Mesendoderm (in vitro differentiated cells): ENCODE results near the gene CDADC1.

ENCODE experiments used
- DNase-seq: peaks from one replicate; pipeline ENCODE4 v3.0.0; 2013
- H2AK5ac ChIP-seq: 2 replicates; pipeline ENCODE4 v1.6.1; 2013; ENCODE audit warnings: low read length, inconsistent platforms
- H2BK120ac ChIP-seq: 2 replicates; pipeline ENCODE4 v1.6.1; 2013; ENCODE audit warnings: low read depth, mild to moderate bottlenecking, low read length, moderate library complexity, mixed read lengths
- H2BK15ac ChIP-seq: replicated peaks from 2 replicates; pipeline ENCODE4 v1.6.1; 2013; ENCODE audit warnings: low read depth, mild to moderate bottlenecking, moderate library complexity
- H2BK5ac ChIP-seq: 2 replicates; pipeline ENCODE4 v1.6.1; 2013; ENCODE audit warnings: low read length, inconsistent platforms
- H3K18ac ChIP-seq: 2 replicates; pipeline ENCODE4 v1.6.1; 2013; ENCODE audit warnings: mild to moderate bottlenecking, low read length, mixed read lengths
- H3K23ac ChIP-seq: one replicate; pipeline ENCODE4 v1.6.1; 2013; ENCODE audit warnings: low read length
- H3K27ac ChIP-seq: 2 replicates; pipeline ENCODE4 v1.5.1; 2013; ENCODE audit warnings: low read depth, mild to moderate bottlenecking, inconsistent platforms, low read length, moderate library complexity
- H3K27me3 ChIP-seq: 2 replicates; pipeline ENCODE4 v1.6.1; 2013; ENCODE audit warnings: low read length, control low read depth, mild to moderate bottlenecking, inconsistent platforms; ENCODE audit not compliant: insufficient read depth, poor library complexity
- H3K36me3 ChIP-seq: 2 replicates; pipeline ENCODE4 v1.6.1; 2013; ENCODE audit warnings: low read length, inconsistent platforms; ENCODE audit not compliant: control insufficient read depth, insufficient read depth
- H3K4ac ChIP-seq: one replicate; pipeline ENCODE4 v1.6.1; 2013; ENCODE audit warnings: low read depth, mild to moderate bottlenecking, low read length, moderate library complexity
- H3K4me1 ChIP-seq: 2 replicates; pipeline ENCODE4 v1.6.1; 2013; ENCODE audit warnings: low read depth, low read length, inconsistent platforms; ENCODE audit not compliant: control insufficient read depth
- H3K4me2 ChIP-seq: 2 replicates; pipeline ENCODE4 v1.6.1; 2013; ENCODE audit warnings: low read length
- H3K4me3 ChIP-seq: 2 replicates; pipeline ENCODE4 v1.5.1; 2013; ENCODE audit warnings: mild to moderate bottlenecking, low read length
- H3K56ac ChIP-seq: one replicate; pipeline ENCODE4 v1.6.1; 2013; ENCODE audit warnings: low read length
- H3K79me1 ChIP-seq: 2 replicates; pipeline ENCODE4 v1.6.1; 2013; ENCODE audit warnings: low read length, inconsistent platforms
- H3K79me2 ChIP-seq: 2 replicates; pipeline ENCODE4 v1.6.1; 2013; ENCODE audit warnings: mild to moderate bottlenecking, low read length; ENCODE audit not compliant: control insufficient read depth, insufficient read depth
- H3K9ac ChIP-seq: 2 replicates; pipeline ENCODE4 v1.6.1; 2013; ENCODE audit warnings: low read length, inconsistent platforms
- H4K5ac ChIP-seq: one replicate; pipeline ENCODE4 v1.6.1; 2013; ENCODE audit warnings: low read length
- H4K8ac ChIP-seq: one replicate; pipeline ENCODE4 v1.6.1; 2013; ENCODE audit warnings: low read depth, mild to moderate bottlenecking, control low read depth, low read length, moderate library complexity
- WGBS: extraction: QIAGEN DNeasy Blood & Tissue Kit; methylation state at CpG from one replicate; pipeline ENCODE4 v1.1.7; 2013; ENCODE audit warnings: low lambda C conversion rate, missing lambda C conversion rate; ENCODE audit not compliant: insufficient coverage; ENCODE audit errors: extremely low coverage; 5-methylcytosine and 5-hydroxymethylcytosine counted together

CDADC1 gene

GRCh38 chr13:49225223-49226042, 22.3 kb upstream of the CDADC1 start:
- WGBS, result no CpG with 5 or more reads among the region's 5 CpGs
- peaks cover 30% of the 10 kb centered on the region for H3K27me3 ChIP-seq
- no peak overlapping the region for H3K18ac ChIP-seq
- H4K5ac ChIP-seq, result no peak overlapping the region
- no peaks in the 10 kb centered on the region for H3K79me2 ChIP-seq
- DNase-seq, result no peak
- H2BK120ac ChIP-seq, result no peak overlapping the region
- no peaks in the 10 kb centered on the region for H3K36me3 ChIP-seq
- H2BK5ac ChIP-seq, result no peak overlapping the region
- H3K9ac ChIP-seq, result no peak overlapping the region
- no peak overlapping the region for H3K4me2 ChIP-seq
- H3K27ac ChIP-seq, result no peak overlapping the region
- no peak overlapping the region for H2AK5ac ChIP-seq
- no peak overlapping the region for H3K23ac ChIP-seq
- no peak overlapping the region for H3K4me3 ChIP-seq
- no peak overlapping the region for H3K56ac ChIP-seq
- H3K4me1 ChIP-seq, result no peaks in the 10 kb centered on the region
- no peak overlapping the region for H4K8ac ChIP-seq
- no peaks in the 10 kb centered on the region for H3K79me1 ChIP-seq
- no peak overlapping the region for H2BK15ac ChIP-seq
- no peak overlapping the region for H3K4ac ChIP-seq

- Histone ChIP-seq H3K27me3 (peaks cover 18% of the 10 kb centered on the region), H3K79me1 (no peaks in the 10 kb centered on the region), H3K27ac (no peak overlapping the region), H3K79me2 (no peaks in the 10 kb centered on the region), H3K36me3 (no peaks in the 10 kb centered on the region), H2AK5ac (no peak overlapping the region), H3K18ac (no peak overlapping the region), H3K23ac (no peak overlapping the region), H4K5ac (no peak overlapping the region), H3K4me2 (no peak overlapping the region), H3K4me3 (no peak overlapping the region), H3K56ac (no peak overlapping the region), H2BK15ac (no peak overlapping the region), H3K4me1 (no peaks in the 10 kb centered on the region), H3K4ac (no peak overlapping the region), H3K9ac (no peak overlapping the region), H2BK5ac (no peak overlapping the region), H4K8ac (no peak overlapping the region), H2BK120ac (no peak overlapping the region)
- DNase-seq, result no peak
- WGBS, result no CpG with 5 or more reads among the region's 5 CpGs
These were observed 21.1 kb upstream of the CDADC1 start for GRCh38 chr13:49226613-49227012.

GRCh38 chr13:49234741-49235140, 13.0 kb upstream of the CDADC1 start:
- Histone ChIP-seq H2BK120ac (no peak overlapping the region), H4K8ac (no peak overlapping the region)

GRCh38 chr13:49235856-49236431, 11.8 kb upstream of the CDADC1 start:
- Histone ChIP-seq H3K79me2 (no peaks in the 10 kb centered on the region), H3K56ac (no peak overlapping the region), H4K5ac (no peak overlapping the region), H3K4me1 (no peaks in the 10 kb centered on the region), H3K79me1 (no peaks in the 10 kb centered on the region), H2AK5ac (no peak overlapping the region), H3K18ac (no peak overlapping the region), H2BK15ac (no peak overlapping the region), H2BK5ac (no peak overlapping the region), H3K4me2 (no peak overlapping the region), H3K27ac (no peak overlapping the region), H3K27me3 (no peaks in the 10 kb centered on the region), H3K23ac (no peak overlapping the region), H3K36me3 (no peaks in the 10 kb centered on the region), H2BK120ac (no peak overlapping the region), H4K8ac (no peak overlapping the region), H3K4me3 (no peak overlapping the region), H3K9ac (no peak overlapping the region), H3K4ac (no peak overlapping the region)
- WGBS, result no CpG with 5 or more reads among the region's 6 CpGs
- no peak for DNase-seq

More at GRCh38 chr13:49234741-49235140, 13.0 kb upstream of the CDADC1 start:
- no peak overlapping the region for H3K23ac ChIP-seq
- H4K5ac ChIP-seq, result no peak overlapping the region
- H2BK15ac ChIP-seq, result no peak overlapping the region
- H2AK5ac ChIP-seq, result no peak overlapping the region
- no peaks in the 10 kb centered on the region for H3K36me3 ChIP-seq
- H3K4me3 ChIP-seq, result no peak overlapping the region
- no peaks in the 10 kb centered on the region for H3K79me1 ChIP-seq
- H3K4me2 ChIP-seq, result no peak overlapping the region
- H3K4me1 ChIP-seq, result no peaks in the 10 kb centered on the region
- H2BK5ac ChIP-seq, result no peak overlapping the region
- no peak overlapping the region for H3K56ac ChIP-seq
- H3K27ac ChIP-seq, result no peak overlapping the region
- 100% methylated on average over 1 of the region's 3 CpGs for WGBS
- no peaks in the 10 kb centered on the region for H3K27me3 ChIP-seq
- no peak overlapping the region for H3K4ac ChIP-seq
- no peak overlapping the region for H3K18ac ChIP-seq
- no peak for DNase-seq
- H3K79me2 ChIP-seq, result no peaks in the 10 kb centered on the region
- H3K9ac ChIP-seq, result no peak overlapping the region

- no peak overlapping the region for H2BK15ac ChIP-seq
These were observed 9.1 kb upstream of the CDADC1 start for GRCh38 chr13:49238621-49239020.

More at GRCh38 chr13:49238621-49239020, 9.1 kb upstream of the CDADC1 start:
- Histone ChIP-seq H3K4me1 (no peaks in the 10 kb centered on the region), H2BK120ac (no peak overlapping the region), H3K4me2 (no peak overlapping the region), H3K9ac (no peak overlapping the region), H4K5ac (no peak overlapping the region), H3K27me3 (no peaks in the 10 kb centered on the region), H4K8ac (no peak overlapping the region), H3K23ac (no peak overlapping the region), H3K56ac (no peak overlapping the region), H3K4me3 (no peak overlapping the region), H3K36me3 (no peaks in the 10 kb centered on the region), H2BK5ac (no peak overlapping the region), H3K27ac (no peak overlapping the region), H3K79me1 (no peaks in the 10 kb centered on the region), H2AK5ac (no peak overlapping the region), H3K79me2 (no peaks in the 10 kb centered on the region), H3K4ac (no peak overlapping the region), H3K18ac (no peak overlapping the region)
- WGBS, result no CpG with 5 or more reads among the region's 2 CpGs
- peak; percentile 25 for DNase-seq
